Measurements from ENCODE around the gene DUSP10.

DUSP10 gene

GRCh38 chr1:221690858-221691257 is 51.0 kb downstream of the DUSP10 start:
- DNase-seq, result no peak

GRCh38 chr1:221689138-221689537 is 52.8 kb downstream of the DUSP10 start:
- DNase-seq, result no peak

- no peak for DNase-seq
These were observed 53.4 kb downstream of the DUSP10 start for GRCh38 chr1:221688488-221688843.

GRCh38 chr1:221687836-221688487 is 53.9 kb downstream of the DUSP10 start:
- no peak for DNase-seq

- no peak for DNase-seq
These were observed 58.2 kb downstream of the DUSP10 start for GRCh38 chr1:221683681-221684080.

- DNase-seq, result no peak
These were observed 61.8 kb downstream of the DUSP10 start for GRCh38 chr1:221680085-221680484.

- no peak for DNase-seq
These were observed 63.9 kb downstream of the DUSP10 start for GRCh38 chr1:221678014-221678413.

- no peak for DNase-seq
These were observed 65.7 kb downstream of the DUSP10 start for GRCh38 chr1:221675880-221676800.

- no peak for DNase-seq
These were observed 68.9 kb downstream of the DUSP10 start for GRCh38 chr1:221672965-221673364.

GRCh38 chr1:221672239-221672645 is 69.6 kb downstream of the DUSP10 start:
- DNase-seq, result no peak

GRCh38 chr1:221670081-221670480 is 71.8 kb downstream of the DUSP10 start:
- no peak for DNase-seq

GRCh38 chr1:221669441-221669840 is 72.4 kb downstream of the DUSP10 start:
- DNase-seq, result no peak

GRCh38 chr1:221667504-221667903 is 74.4 kb downstream of the DUSP10 start:
- no peak for DNase-seq

GRCh38 chr1:221664253-221664652 is 77.6 kb downstream of the DUSP10 start:
- no peak for DNase-seq

GRCh38 chr1:221663321-221663720 is 78.6 kb downstream of the DUSP10 start:
- DNase-seq, result no peak

- no peak for DNase-seq
These were observed 86.1 kb downstream of the DUSP10 start for GRCh38 chr1:221655766-221656305.
